SH-SY5Y (cell line): ENCODE data around the gene DGAT2.

Experiments used
- GATA2 ChIP-seq: IDR thresholded peaks from 2 replicates; pipeline ENCODE4 v1.6.1; 2011; ENCODE audit warnings: mild to moderate bottlenecking, low read depth, low read length
- GATA3 ChIP-seq: IDR thresholded peaks from 2 replicates; pipeline ENCODE4 v1.6.1; 2011; ENCODE audit warnings: low read depth, mild to moderate bottlenecking, low read length, moderate library complexity

DNA sequence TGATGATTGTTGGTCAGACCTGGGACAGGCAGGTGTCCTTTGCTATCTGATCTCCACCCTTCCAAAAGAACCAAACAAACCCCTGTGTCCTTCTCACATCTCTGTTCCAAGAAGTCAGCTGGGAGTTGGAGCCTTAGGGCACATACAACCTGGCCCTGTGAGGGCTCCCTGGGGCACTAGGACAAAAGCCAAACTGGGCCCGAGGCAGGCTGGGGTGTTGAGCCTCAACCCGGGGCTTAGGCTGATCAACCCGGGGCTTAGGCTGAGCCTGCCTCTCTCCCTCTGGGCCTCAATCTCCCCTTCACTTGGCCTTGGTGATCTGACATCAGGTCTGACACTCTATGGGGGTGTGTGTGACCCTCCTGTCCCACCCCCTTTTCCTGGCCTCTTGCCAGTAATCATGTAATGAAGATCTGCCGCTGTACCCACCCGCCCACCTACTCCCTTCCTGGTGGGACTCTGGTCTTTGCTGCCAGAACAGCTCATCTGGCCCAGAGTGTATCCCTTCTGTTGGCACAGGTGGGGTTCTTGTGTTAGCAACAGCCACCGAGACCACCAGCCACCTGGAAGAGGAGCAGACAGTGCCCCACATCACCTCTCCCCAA lies 23.7 kb downstream of the DGAT2 start:
- TF ChIP-seq GATA2 (no peak), GATA3 (no peak)
